Stimulated activated naive CD4-positive, alpha-beta T cell (primary cell): Measurements from ENCODE around the gene SLMAP.
A peak's percentile ranks its signal among the peaks of the same experiment; 100 is the strongest.

Experiments used
- DNase-seq, 6 experiments: peaks; one replicate each; lab custom pipeline; 2025; lab: John Stamatoyannopoulos, UW

SLMAP gene, protein sequence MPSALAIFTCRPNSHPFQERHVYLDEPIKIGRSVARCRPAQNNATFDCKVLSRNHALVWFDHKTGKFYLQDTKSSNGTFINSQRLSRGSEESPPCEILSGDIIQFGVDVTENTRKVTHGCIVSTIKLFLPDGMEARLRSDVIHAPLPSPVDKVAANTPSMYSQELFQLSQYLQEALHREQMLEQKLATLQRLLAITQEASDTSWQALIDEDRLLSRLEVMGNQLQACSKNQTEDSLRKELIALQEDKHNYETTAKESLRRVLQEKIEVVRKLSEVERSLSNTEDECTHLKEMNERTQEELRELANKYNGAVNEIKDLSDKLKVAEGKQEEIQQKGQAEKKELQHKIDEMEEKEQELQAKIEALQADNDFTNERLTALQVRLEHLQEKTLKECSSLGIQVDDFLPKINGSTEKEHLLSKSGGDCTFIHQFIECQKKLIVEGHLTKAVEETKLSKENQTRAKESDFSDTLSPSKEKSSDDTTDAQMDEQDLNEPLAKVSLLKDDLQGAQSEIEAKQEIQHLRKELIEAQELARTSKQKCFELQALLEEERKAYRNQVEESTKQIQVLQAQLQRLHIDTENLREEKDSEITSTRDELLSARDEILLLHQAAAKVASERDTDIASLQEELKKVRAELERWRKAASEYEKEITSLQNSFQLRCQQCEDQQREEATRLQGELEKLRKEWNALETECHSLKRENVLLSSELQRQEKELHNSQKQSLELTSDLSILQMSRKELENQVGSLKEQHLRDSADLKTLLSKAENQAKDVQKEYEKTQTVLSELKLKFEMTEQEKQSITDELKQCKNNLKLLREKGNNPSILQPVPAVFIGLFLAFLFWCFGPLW

DNA sequence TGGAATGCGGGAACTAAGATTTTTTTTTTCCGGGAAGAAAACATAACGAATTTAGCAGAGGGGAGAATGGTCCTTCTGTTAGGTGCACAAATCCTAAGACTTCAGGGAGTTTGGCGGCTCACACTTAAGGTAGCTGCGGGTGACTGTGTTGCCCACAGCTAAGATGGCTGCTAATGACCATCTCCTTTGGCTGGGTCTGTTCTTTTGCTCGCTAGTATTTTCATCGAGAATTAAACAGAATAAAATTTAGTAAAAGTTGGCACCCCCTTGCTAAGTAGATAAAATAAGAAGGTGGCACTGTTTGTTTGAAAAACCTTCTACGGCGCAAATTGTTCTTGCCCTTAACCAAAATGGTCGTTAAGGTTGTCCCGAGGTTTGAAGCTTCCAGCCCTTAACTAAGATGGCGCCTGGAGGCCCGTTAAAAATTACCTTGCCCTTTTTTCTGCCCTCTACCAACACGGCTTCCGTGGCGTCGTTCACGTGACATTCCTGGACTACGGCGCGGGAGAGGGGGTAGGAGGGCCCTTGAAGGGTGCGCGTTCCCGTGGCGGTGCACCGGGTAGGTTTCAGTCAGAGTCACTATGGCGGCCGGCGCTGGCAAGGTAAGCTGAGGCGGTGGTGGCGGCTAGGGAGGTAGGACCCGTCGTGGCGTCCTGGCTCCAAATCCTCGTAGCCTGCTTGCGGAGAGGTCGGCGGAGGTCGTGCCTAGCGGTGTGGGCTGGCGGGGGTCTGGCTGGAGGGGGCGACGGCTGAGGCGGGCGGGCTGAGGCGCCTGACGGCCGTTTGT is at the start of gene SLMAP:
Gene SLMAP (plus strand): TSS at position 569 of the 787 bp plus-strand sequence. CDS start 1,343 bp downstream, outside the sequence.
- DNase-seq: peak; percentile 89 to 96 (median 94)

DNA sequence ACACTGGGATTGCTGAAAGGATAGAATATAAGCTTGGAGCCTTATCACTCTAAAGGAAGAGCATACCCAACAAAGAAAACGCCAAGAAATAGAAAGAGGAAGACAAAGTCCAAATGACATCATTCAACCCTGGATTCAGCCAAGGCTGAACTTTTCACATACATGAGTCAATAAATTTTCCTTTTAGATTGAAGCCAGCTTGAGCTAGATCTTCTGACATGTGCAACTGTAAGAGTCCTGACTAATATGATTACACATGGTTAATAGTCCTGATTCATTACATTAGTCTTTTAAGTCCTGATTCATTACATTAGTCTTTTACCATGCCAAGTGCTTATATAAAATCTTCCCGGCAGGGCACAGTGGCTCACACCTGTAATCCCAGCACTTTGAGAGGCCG is 49.6 kb upstream of the SLMAP start:
- no peak for DNase-seq

- DNase-seq: no peak
Observed at GRCh38 chr3:57709031-57709430, 47.1 kb upstream of the SLMAP start.

DNA sequence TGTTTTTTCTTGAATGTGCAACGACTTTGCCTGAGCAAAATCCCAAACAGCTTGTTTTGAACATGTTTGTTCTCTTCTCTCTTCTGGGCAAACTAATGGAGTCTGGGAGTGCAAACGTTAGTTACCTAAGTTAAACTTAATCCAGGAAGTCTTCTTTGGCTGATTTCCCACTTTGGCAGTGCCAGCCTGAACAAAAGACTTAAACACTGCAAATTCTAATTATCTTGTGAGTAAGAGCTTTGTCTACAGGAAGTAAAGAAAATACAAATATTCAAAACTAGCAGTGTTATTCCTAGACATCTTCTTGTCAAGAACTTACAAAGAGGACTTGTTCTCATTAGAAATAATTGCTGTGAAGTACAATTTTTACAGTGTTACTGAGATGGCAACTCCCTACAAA is 46.5 kb upstream of the SLMAP start:
- DNase-seq: no peak

GRCh38 chr3:57715686-57716085 is 40.4 kb upstream of the SLMAP start:
- no peak for DNase-seq

GRCh38 chr3:57717205-57717868 is 38.8 kb upstream of the SLMAP start:
- DNase-seq: no peak

DNA sequence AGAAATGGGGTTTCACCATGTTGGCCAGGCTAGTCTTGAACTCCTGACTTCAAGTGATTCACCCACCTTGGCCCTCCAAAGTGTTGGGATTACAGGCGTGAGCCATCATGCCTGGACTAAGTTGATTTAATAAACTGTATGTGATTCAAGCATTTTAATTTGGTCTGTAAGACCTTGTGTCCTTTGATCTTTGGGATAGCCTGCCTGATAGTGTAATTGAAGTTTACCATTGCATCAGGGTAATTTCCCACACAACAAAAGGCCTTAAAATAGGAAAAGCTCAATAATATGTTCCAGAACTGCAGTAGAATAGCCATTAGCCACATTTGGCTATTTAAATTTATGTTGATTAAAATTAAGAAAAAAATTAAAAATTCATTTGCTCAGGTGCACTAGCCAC is 38.0 kb upstream of the SLMAP start:
- DNase-seq: no peak

- no peak for DNase-seq
Observed at GRCh38 chr3:57726397-57726796, 29.7 kb upstream of the SLMAP start.

DNA sequence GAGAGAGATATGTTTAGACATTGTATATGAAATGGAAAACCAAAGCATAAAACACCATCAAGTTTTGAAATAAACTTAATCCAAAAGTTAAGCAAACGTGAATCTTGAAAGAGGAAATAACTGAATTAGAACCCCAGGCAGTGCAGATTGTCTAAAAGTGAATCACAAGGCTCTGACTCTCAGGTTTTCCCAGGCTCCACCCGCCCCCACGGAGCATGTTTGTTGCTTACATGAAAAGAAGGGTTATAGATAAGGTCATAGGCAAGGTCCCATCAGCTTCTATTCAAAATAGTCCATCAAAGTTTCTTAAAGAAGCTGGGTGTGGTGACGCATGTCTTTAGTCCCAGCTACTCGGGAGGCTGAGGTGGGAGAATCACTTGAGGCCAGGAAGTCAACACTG is 29.0 kb upstream of the SLMAP start:
- no peak for DNase-seq

GRCh38 chr3:57729334-57730045 is 26.6 kb upstream of the SLMAP start:
- no peak for DNase-seq

DNA sequence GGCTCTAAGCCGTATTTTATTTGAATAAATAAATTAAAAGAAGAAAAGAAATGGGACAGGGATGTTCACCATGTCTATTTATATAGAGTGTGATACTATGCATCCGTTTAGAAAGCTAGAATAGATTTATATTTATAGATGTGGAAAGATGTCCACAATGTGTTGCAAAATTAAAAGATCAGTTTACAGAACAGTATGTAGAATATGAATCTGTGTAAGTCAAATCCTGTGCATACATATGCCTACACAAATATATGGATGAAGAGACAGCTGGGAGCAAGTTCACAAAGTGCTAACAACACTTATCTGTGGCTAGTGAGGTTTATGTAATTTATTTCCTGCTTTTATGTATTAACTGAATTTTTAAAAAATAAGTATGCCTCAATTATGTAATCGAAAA is 25.4 kb upstream of the SLMAP start:
- no peak for DNase-seq

- no peak for DNase-seq
Observed at GRCh38 chr3:57731311-57731710, 24.8 kb upstream of the SLMAP start.

DNA sequence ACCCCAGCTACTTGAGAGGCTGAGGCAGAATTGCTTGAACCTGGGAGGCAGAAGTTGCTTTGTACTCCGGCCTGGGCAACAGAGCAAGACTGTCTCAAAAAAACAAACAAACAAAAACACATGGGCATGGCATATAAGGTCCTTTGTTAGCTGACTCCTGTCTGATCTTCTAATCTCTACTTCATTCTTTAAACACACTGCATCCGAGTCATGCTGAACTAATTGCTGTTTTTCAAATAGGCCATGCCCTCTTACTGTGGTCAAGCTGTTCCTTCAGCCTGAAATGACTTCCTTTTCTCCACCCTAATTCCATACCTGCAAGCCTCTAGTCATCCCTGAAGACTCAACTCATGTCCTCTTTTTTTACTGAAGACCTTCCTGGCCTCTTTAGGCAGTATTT is 22.3 kb upstream of the SLMAP start:
- DNase-seq: no peak

- DNase-seq: no peak
Observed at GRCh38 chr3:57735405-57735804, 20.7 kb upstream of the SLMAP start.

DNA sequence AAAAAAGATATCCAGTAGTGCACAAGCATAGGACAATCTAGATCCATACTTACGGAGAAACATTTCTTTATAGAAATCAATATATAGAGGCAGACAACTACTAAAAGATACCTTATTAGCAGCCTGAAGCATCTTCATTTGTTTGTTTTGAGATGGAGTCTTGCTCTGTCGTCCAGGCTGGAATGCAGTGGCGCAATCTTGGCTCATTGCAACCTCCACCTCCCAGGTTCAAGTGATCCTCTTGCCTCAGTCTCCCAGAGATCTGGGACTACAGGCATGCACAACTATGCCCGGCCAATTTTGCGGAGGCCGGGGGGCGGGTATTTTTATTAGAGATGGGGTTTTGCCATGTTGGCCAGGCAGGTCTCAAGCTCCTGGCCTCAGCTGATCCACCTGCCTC is 18.3 kb upstream of the SLMAP start:
- DNase-seq: no peak

DNA sequence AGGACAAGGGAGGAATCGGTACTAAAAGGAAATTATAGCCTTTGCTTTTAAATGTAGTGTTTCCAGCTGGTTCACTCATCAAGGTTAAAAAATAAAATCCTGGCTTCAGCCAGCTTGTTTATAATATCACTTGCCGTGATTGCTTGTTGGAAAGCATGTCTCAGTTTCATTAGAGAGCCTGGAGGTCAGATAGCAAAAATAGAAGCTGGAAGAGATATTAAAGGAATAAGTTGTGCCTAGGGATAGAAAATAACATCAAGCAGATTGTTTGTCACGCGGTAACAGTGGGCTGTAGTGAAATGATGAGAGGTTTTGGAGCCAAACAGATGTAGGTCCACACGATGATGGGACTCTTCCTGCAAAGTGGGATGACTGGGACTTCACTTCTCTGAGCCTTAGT is 17.7 kb upstream of the SLMAP start:
- DNase-seq: no peak

GRCh38 chr3:57740027-57740426 is 16.1 kb upstream of the SLMAP start:
- DNase-seq: no peak

DNA sequence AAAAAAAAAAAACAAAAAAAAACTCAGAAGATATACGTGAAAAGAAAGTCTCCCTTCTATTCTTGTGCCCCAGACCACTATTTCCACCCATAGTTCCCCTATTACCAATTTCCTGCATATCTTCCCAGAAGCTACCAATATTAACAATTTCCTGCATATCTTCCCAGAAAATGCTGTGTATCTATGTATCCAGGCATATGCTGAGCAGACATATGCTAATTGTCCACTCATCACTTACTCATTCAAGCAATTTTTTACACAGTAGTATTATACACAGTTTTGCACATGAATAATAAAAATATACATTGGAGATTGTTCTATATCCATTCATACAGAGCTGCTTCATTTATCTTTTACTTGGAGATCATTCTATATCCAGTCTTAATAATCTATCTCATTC is 12.6 kb upstream of the SLMAP start:
- DNase-seq: no peak

DNA sequence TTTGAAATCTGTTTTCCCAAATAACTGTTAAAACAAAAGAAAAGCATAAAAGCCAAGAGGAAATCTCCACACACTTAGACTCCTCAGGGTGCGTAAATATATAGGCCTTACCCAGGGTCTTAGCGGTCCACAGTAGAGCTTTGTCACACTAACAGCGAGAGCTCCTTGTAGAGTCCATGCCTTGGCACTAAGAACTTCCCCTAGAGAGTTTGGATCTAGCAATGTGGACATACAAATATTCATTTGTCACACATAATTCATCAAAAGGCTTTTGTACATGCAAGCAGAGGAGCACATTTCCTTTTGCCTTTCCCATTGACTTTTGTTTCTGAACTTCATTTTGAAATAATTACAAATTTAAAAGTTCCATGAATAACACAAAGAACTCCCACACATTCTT is 11.0 kb upstream of the SLMAP start:
- no peak for DNase-seq

GRCh38 chr3:57746156-57747010 is 9.7 kb upstream of the SLMAP start:
- DNase-seq: no peak
